Ammon's horn (tissue), 1 donor: ENCODE data around the gene TC2N.
"Not testable (repeated sequence)": the region's sequence is repeated elsewhere in the genome, so short reads cannot be mapped to it uniquely, and the experiment has no call there.

Experiments
- DNase-seq: peaks from one replicate; pipeline ENCODE4 v3.0.0-alpha.2; 2016; ENCODE audit warnings: low spot score

Gene TC2N

DNA sequence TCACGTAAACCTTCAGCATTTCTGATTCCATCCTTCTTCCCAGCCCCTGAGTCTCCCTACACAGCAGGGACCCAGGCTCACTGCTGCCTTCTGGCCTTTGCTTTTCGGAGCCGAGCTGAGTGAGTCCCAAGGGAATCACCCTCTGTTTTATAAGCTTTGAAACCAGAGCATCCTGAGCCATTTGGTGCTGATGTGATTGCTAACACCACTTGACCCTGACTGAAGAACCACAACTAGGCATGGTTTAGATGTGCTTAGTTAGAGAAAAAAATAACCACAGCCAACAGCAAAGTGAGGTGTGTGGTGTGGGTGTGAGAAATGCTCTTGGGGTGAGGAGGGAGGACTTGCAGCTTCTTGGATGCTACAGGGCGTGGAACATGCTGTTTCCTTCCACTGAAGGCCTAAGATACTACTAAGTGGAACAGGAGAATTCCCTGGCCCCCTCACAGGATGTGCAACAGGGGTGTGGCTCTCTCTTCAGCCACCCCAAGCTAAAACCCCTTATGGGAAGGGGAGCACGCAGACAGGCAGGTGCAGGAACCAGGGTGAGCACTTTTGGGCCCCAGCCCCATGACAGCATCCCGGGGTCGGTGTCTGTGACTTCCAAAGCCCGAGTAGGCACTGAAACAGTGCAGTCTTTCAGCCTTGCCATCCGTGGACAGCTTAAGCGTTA lies at the start of gene TC2N:
Gene TC2N, minus strand, starts transcription at position 221 of the 673 bp plus-strand sequence. CDS start 53,767 bp downstream, outside the sequence.
- DNase-seq, result no peak

- no peak for DNase-seq
Measured at GRCh38 chr14:91912035-91912434, 44.7 kb upstream of the TC2N start.

- DNase-seq, result peak; percentile 72
Measured at GRCh38 chr14:91911474-91912032, 44.2 kb upstream of the TC2N start.

GRCh38 chr14:91910196-91910595 lies 42.9 kb upstream of the TC2N start:
- no peak for DNase-seq

GRCh38 chr14:91906374-91906773 lies 39.0 kb upstream of the TC2N start:
- no peak for DNase-seq

GRCh38 chr14:91904956-91905645 lies 37.8 kb upstream of the TC2N start:
- DNase-seq, result no peak

DNA sequence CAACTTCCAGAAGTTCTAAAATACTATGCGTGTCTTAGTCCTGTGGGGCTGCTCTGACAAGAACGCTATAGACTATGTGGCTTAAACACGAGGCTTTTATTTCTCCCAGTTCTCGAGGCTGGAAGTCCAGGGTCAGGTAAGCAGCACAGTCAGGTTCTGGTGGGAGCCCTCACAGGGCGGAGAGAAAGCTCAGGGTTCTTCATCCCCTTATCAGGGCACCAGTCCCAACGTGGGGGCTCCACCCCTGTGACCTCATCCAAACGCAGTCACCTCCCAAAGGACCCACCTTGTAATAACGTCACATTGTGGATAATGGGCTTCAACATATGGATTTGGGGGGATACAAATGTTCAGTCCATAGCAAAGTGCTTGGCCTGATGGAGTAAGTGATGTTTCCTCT lies 37.1 kb upstream of the TC2N start:
- DNase-seq, result no peak

DNA sequence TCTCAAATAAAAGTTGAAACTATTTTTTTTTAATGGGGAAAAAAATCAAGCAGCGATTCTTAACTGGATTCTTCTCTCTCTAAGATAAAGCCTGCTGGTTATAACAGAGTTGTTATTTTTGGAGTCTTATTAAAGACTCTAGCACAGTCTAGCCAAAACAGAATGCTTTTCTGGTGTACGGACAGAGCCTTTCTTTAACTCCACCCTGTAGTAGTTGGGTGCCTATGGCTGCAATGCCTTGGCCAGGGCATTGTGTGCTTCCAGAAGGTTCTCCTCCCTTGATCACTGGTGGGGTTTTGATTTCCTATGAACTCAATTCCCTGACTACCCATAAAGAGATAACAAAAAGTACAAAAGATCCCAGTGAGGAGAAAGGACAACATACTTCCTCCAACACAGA lies 35.7 kb upstream of the TC2N start:
- DNase-seq, result no peak

- DNase-seq, result no peak
Measured at GRCh38 chr14:91902336-91902735, 35.0 kb upstream of the TC2N start.

- DNase-seq, result no peak
Measured at GRCh38 chr14:91901449-91902226, 34.3 kb upstream of the TC2N start.

GRCh38 chr14:91899806-91900205 lies 32.5 kb upstream of the TC2N start:
- no peak for DNase-seq

DNA sequence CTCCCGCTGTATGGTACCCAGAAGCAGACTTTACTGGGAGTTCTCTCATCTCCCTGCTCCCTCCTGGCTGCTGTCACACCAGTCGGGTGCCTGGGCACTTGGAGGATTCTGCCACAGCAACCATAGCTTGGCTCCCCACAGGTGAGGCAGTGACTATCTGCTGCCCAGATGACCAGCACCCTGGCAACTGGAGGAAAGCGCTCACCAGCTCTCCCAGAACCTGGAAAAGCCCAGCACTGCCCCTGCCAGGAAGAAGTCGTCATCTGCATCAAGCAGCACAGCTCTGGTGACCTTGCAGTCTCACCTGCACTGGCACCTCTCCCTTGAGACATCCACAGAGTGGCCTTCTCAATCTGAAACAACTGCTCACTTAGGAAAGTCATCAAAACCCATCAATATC lies 31.9 kb upstream of the TC2N start:
- no peak for DNase-seq

GRCh38 chr14:91898372-91898771 lies 31.0 kb upstream of the TC2N start:
- no peak for DNase-seq

GRCh38 chr14:91897716-91898115 lies 30.4 kb upstream of the TC2N start:
- DNase-seq, result not testable (repeated sequence)

DNA sequence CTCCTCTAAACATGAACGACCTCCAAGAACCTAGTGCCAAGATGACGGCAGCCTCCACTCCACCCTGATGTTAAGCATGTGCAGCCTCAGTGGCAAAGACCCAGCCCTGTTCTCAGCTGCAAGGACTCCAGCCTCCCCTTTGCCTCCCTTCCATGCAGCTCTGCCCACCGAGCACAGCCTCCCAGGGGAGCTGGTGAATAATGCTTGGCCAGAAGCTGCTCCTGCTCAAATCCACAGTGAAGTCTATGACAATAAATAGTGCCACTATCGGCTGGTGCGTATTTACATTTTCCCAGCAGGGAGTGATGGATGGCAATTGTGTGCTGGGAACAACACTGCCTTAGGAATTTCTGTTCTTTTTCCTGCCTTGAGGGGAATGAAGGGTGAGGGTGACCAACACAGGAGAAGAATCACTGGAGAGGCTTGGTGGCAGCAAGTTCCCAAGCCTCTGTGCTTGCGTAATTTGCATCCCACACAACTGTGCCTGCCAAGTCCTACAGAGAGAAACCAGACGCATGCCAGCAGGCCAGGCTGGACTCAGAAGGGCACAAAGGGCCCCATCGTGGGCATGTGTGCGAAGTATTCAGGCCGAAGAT lies 29.9 kb upstream of the TC2N start:
- DNase-seq, result peak; percentile 87

- no peak for DNase-seq
Measured at GRCh38 chr14:91896419-91896818, 29.1 kb upstream of the TC2N start.

GRCh38 chr14:91893669-91894068 lies 26.3 kb upstream of the TC2N start:
- no peak for DNase-seq

- no peak for DNase-seq
Measured at GRCh38 chr14:91893007-91893406, 25.7 kb upstream of the TC2N start.

DNA sequence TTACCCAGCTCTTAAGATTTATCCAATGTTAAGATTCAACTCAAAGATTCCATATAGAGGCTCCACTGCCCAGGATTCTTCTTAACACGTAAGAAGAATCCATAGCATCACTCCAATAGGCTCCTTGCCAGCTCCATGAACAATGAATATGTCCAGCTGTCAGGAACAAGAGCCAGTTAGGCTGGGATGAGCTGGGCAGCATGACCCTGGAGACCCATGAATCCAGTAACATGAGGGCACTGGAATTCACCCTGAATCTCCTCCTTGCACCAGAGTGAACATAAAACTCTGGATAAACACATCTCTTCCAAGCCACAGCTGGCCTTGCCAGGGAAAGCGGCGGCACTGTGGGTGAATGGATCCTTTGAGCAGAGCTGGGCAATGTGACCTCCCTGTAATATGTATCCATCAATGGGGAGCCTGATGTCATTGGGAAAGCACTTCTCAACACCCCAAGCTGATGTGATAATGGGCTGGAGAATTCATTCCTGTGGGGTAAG lies 24.4 kb upstream of the TC2N start:
- DNase-seq, result peak; percentile 91

GRCh38 chr14:91891101-91891500 lies 23.8 kb upstream of the TC2N start:
- DNase-seq, result peak; percentile 73

DNA sequence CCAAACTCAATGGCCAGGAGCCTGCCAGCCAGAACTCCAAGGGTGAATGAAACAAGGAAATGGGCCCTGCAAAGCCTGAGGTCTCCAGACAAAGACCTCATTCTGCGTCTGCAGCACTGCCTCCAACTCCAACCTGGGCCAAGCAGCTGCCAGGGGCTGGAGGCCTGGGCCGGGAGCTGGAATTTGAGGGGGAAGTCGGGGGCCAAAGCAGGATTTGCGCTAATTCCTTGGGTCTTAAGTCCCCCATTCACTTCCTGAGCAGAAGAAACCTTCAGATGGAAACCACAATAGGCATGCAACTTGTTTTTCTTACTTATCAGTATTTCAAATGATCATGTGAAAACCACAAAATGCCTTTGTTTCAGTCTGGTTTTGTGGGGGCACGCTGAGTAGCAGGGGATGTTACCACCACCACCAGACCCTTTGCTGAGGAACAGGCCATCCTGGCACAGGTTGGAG lies 23.0 kb upstream of the TC2N start:
- DNase-seq, result peak; percentile 72
